GM19438 (cell line): ENCODE data around the gene NDST1.

Experiments used
- ATAC-seq: cut with Tn5 transposase; IDR thresholded peaks from one replicate; pipeline ENCODE4 v1.9.1; 2021; ENCODE audit warnings: low read depth; ENCODE audit not compliant: unreplicated experiment

Gene NDST1

GRCh38 chr5:150521939-150522503 lies 14.1 kb downstream of the NDST1 start:
- ATAC-seq = no peak

- no peak for ATAC-seq
Observed at GRCh38 chr5:150522504-150523414, 14.8 kb downstream of the NDST1 start.

- no peak for ATAC-seq
Observed at GRCh38 chr5:150523472-150524350, 15.8 kb downstream of the NDST1 start.

GRCh38 chr5:150525163-150525562 lies 17.2 kb downstream of the NDST1 start:
- ATAC-seq = no peak

DNA sequence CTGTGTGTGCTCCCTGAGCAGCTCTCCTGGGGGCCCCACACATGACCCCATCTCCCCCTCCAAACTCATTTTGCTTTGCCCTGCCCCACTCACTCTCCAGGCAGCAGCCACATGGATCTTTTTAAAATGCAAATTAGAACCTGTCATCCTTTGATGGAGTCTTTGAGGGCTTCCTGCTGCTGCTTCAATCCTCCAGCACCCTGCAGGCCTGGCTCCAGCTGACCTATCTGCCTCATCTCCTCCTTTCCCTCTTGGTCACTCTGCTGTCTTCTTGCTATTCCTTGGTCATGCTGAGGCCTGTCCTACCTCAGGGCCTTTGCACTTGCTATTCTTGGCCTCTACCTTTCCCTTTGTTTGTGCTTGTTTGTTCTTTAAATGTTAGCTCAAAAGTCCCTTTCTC lies 17.9 kb downstream of the NDST1 start:
- ATAC-seq = no peak

- ATAC-seq = no peak
Observed at GRCh38 chr5:150527038-150527437, 19.1 kb downstream of the NDST1 start.

DNA sequence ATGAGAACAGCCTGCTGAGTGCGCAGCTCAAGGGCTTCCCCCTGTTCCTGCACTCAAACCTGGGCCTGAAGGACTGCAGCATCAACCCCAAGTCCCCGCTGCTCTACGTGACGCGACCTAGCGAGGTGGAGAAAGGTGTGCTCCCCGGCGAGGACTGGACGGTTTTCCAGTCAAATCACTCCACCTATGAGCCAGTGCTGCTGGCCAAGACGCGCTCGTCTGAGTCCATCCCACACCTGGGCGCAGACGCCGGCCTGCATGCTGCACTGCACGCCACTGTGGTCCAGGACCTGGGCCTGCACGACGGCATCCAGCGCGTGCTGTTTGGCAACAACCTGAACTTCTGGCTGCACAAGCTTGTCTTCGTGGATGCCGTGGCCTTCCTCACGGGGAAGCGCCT lies 19.9 kb downstream of the NDST1 start:
- ATAC-seq = no peak

DNA sequence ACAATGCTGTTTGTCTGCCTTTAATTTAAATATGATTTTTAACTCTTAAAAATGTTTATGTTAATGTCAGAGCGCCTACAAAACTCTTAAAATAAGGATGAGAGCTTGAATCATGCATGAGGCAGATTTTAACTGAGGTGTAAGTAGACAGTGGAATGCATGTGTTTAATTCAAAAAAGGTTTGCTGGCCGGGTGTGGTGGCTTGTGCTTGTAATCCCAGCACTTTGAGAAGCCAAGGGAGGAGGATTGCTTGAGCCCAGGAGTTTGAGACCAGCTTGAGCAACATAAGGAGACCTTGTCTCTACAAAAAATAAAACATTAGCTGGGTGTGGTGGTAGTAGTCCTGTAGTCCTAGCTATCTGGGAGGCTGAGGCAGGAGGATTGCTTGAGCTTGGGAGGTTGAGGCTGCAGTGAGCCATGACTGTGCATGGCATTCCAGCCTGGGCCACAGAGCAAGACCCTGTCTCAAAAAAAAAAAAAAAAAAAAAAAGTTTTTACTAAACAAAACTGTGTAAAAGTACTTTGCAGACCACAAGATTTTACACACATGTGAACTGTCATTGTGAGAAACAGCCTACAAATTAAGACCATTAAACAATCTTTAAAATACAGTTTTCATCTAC lies 21.1 kb downstream of the NDST1 start:
- no peak for ATAC-seq

DNA sequence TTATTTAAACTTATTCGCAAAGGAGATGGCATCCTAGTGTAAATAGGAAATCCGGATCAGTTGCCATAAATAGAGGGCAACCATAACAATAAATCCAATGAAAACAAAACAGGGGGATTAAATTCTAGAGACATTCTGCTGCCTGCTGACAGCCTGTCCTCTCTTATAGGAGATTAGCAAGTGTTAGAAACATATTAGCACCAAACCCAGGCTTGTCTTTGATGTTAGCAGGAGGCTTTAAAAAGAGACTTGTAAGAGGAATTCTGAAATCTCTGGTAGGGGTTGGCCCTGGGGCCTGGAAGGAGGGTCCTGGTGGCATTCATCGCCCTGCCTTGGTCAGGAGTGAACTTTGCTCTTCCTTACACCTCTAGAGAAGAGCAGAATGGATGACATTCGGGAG lies 21.6 kb downstream of the NDST1 start:
- no peak for ATAC-seq

GRCh38 chr5:150530423-150530822 lies 22.5 kb downstream of the NDST1 start:
- ATAC-seq = no peak

GRCh38 chr5:150530951-150531588 lies 23.1 kb downstream of the NDST1 start:
- no peak for ATAC-seq

DNA sequence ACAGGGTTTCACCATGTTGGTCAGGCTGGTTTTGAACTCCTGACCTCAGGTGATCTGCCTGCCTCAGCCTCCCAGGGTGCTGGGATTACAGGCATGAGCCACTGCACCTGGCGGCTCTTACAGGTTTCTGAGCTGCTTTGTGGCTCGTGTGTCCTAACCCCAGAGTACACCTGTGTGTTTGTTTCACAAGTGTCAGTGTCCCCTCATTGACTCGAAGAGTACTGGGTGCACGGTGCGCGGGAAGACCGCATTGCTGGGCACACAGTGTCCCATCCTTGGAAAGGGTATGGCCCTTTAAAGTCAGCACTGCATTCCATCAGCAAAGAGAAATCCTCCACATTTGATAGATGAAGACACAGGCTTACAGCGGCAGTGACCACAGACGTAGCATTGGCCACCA lies 23.8 kb downstream of the NDST1 start:
- ATAC-seq = no peak

- ATAC-seq = no peak
Observed at GRCh38 chr5:150532151-150532550, 24.2 kb downstream of the NDST1 start.

GRCh38 chr5:150532996-150533395 lies 25.1 kb downstream of the NDST1 start:
- no peak for ATAC-seq

- no peak for ATAC-seq
Observed at GRCh38 chr5:150534811-150535210, 26.9 kb downstream of the NDST1 start.

DNA sequence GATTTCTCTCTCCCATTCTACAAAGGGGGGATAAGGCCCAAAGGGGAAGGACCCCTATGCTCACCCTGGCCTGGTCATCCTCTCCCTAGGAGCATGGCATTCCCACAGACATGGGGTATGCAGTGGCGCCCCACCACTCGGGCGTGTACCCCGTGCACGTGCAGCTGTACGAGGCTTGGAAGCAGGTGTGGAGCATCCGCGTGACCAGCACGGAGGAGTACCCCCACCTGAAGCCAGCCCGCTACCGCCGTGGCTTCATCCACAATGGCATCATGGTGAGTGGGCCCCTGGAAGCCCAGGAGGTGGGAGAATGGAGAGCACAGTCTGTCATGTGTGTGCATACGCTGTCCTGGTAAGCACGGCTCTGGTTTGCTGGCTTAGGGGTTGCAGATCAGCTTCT lies 27.7 kb downstream of the NDST1 start:
- no peak for ATAC-seq

- no peak for ATAC-seq
Observed at GRCh38 chr5:150538007-150538917, 30.3 kb downstream of the NDST1 start.

- no peak for ATAC-seq
Observed at GRCh38 chr5:150539206-150539605, 31.3 kb downstream of the NDST1 start.

DNA sequence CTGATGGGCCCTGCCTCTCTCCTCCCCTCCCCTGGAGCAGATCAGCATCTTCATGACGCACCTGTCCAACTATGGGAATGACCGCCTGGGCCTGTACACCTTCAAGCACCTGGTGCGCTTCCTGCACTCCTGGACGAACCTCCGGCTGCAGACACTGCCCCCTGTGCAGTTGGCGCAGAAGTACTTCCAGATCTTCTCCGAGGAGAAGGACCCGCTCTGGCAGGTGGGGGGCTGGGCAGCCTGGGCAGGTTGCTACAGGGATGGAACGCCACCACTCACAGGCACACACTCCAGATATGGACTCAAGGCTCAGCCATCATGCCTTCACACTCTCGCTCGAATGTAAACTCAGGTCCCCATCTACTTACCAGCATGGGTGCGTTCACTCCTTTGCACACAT lies 32.1 kb downstream of the NDST1 start:
- ATAC-seq = no peak
